ENCODE data around the gene IQCM. TPM values are rescaled to one million over a fixed set of nuclear protein-coding genes. Genes with fewer than 3 reads are reported as not detected.
"Not testable (repeated sequence)": the region's sequence is repeated elsewhere in the genome, so short reads cannot be mapped to it uniquely, and the experiment has no call there.

The IQCM gene
- total RNA-seq, 1 experiment from 2014 or later: 1.3 TPM

- no peak for DNase-seq (ENCODE audit: extremely low read depth, low read depth)
These were observed 471.2 kb downstream of the IQCM start for GRCh38 chr4:149344436-149344835.

GRCh38 chr4:149343614-149344013 lies 472.0 kb downstream of the IQCM start:
- no peak for DNase-seq (ENCODE audit: extremely low read depth, low read depth)

- DNase-seq (ENCODE audit: extremely low read depth, low read depth): not testable (repeated sequence)
These were observed 474.5 kb downstream of the IQCM start for GRCh38 chr4:149341117-149341516.

- no peak for DNase-seq (ENCODE audit: extremely low read depth, low read depth)
These were observed 487.5 kb downstream of the IQCM start for GRCh38 chr4:149328161-149328560.

- no peak for DNase-seq (ENCODE audit: extremely low read depth, low read depth)
These were observed 493.4 kb downstream of the IQCM start for GRCh38 chr4:149322203-149322602.

GRCh38 chr4:149321438-149321837 lies 494.2 kb downstream of the IQCM start:
- no peak for DNase-seq (ENCODE audit: extremely low read depth, low read depth)

- no peak for DNase-seq (ENCODE audit: extremely low read depth, low read depth)
These were observed 504.6 kb downstream of the IQCM start for GRCh38 chr4:149311076-149311475.

- DNase-seq (ENCODE audit: extremely low read depth, low read depth): no peak
These were observed 509.1 kb downstream of the IQCM start for GRCh38 chr4:149306537-149306936.
